Myocyte (in vitro differentiated cells): ENCODE measurements around the gene NME5. TPM values are rescaled to one million over a fixed set of nuclear protein-coding genes. Genes with fewer than 3 reads are reported as not detected.
A peak's percentile ranks its signal among the peaks of the same experiment; 100 is the strongest.
"Not testable (repeated sequence)": the region's sequence is repeated elsewhere in the genome, so short reads cannot be mapped to it uniquely, and the experiment has no call there.

Source experiments
- DNase-seq: peaks from one replicate; pipeline ENCODE4 v3.0.0-alpha.2; 2012; ENCODE audit warnings: low read depth
- total RNA-seq: library from RNA; depleted of rRNA; stranded (reverse); fragments of >200 nt; gene quantifications from 2 replicates; pipeline ENCODE4 v1.2.3, GENCODE V29; 2014

NME5 gene
- total RNA-seq, 1 donor from 2014 or later: 0.16 TPM

DNA sequence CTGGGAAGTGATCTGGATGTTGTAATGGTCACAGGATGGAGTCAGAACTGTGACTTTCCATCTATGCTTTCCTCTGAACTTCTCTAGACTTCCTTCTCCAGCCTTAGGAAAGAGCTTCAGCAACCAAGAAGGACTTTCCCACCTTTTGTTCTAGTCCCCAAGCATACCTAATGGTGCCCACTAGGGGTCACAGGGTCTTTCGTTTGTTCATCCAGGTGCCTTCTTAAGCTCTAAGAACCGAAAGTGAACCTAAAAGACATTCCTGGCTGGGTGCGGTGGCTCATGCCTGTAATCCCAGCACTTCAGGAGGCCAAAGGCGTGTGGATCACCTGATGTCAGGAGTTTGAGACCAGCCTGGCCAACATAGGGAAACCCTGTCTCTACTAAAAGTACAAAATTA lies 57.2 kb downstream of the NME5 start:
- DNase-seq: no peak

DNA sequence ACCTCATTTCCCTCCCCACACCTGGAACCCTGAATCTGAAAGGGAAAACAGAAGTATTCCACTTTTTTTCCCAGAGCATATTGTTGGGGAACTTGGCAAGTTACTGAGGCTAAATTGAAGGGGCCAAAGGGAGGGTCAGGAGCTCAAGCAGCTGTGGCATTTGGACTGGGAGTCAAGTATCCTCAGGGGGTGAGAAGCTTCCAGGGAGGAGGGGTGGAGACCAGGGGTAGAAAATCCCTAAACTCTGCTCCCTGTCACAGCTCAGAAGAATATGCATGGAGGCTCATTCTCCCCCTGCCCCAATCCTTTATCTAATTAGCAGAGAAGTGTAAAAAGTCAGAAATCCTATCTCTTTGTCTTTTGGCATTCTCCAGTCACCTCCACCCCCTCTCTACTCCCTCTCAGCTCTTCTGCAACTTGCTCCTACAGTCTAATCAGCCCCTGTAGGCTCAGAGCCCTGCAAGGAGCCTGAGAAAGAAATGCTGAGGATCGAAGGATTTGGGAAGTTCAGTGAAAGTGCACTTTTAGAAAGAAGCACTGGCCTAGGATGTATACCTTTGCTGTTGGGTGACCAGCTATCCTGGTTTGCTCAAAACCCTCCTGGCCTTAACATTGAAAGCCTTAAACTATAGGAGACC lies 61.1 kb downstream of the NME5 start:
- DNase-seq: no peak

DNA sequence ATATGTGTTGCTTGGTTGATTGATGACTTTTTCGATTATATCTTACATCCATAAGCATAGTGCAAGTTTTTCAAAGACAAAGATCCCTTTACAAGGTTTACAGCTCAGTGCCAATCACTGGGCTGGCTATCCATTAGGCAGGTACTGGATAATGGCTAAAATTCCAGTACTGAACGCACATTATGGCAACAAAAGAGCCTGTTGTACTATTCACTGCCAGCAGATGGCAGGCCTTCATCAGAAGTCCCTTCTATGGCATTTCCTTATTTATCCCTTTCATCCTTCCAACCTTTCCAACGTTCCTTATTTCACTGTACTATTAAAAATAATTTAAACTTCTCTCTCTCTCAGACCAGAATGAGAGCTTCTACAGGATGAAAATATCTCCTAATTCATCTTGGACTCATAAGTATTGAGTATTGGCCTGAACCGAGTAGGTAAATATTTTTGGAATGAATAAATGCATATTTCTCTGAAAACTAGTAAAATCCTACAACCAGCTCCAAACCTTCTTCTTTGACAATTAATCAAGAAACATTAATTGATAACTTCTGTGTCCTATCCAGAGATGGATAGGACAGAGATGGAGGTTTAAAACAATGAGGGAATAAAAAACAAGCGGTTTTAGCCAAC lies 62.0 kb downstream of the NME5 start:
- DNase-seq: peak; percentile 67

DNA sequence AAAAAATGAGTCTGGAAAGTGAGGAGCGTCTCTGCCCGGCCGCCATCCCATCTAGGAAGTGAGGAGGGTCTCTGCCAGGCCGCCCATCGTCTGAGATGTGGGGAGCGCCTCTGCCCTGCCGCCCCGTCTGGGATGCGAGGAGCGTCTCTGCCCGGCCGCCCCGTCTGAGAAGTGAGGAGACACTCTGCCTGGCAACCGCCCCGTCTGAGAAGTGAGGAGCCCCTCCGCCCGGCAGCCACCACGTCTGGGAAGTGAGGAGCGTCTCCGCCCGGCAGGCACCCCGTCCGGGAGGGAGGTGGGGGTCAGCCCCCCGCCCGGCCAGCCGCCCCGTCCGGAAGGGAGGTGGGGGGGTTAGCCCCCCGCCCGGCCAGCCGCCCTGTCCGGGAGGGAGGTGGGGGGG lies 69.2 kb downstream of the NME5 start:
- not testable (repeated sequence) for DNase-seq

DNA sequence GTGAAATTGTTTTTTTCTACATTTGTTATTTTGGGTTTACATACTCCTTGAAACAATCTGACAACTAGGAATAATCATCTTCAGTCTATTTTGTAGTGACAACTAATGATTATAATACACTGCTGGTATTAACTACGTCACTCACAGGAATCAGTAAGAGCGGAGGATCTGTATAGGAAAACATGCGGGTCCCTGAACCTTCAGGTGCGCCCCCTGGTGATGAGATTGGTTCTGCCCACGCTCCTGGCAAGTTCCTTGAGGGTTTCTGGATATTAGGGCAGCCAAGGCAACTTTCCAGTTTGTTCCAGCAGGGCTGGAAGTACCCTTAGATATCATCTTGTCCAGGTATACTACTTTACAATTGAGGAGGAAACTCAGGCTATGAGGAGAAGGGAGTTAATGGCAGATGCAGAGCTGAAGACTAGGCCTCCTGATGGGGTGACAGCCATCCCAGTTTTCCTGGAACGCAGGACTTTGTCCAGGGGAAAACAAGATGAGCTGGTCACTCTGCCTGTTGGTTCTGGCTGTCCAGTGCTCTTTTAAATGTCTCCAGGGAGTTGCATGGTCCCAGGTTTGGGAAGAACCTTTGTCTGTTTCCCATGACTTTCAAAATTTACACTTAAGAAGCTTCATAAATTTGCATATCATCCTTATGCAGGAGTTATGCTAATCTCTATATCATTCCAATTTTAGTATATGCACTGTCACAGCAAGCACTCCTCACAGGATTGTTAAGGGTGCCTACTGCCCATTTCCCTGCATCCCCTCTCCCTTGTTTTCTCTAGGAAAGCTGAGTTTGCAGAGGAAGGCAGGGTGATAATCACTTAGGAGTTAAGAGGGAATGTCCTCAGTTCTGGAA lies 70.3 kb downstream of the NME5 start:
- peak; percentile 80 for DNase-seq

DNA sequence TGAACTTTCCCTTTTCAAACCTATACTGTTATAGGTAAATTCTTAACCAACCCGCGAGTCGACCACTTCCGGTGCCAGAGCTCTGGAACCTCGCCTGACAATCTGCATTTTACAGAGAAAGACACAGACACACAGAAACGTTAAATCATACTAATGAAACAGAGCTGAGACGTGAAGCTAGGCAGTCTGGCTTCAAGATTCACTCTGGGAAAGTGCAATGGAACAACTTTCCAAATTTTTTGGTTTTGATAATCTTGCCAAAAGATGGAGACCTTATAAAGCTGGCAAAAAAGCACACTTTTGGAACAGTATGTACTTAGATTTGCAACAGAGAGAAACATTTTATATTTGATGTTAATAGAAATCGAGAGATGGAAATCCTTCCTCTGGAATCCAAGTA lies 71.3 kb downstream of the NME5 start:
- DNase-seq: no peak

Other genes with a start within 250 kb of the NME5 start
- gene PKD2L2, start 250.0 kb downstream of the NME5 start, total RNA-seq: not detected in 2 replicates
- gene FAM13B, start 106.3 kb downstream of the NME5 start, total RNA-seq: 14.0 and 20.6 TPM in 2 replicates
- not detected in 2 replicates for gene WNT8A, start 55.4 kb downstream of the NME5 start, total RNA-seq
- 37.8 and 38.1 TPM in 2 replicates for gene BRD8, start 39.2 kb upstream of the NME5 start, total RNA-seq
- 1.6 and 2.8 TPM in 2 replicates for gene KIF20A, start 39.7 kb upstream of the NME5 start, total RNA-seq
- 31.6 and 33.2 TPM in 2 replicates for gene CDC23, start 73.9 kb upstream of the NME5 start, total RNA-seq
- gene GFRA3, start 135.2 kb upstream of the NME5 start, total RNA-seq: not detected in 2 replicates
- gene CDC25C, start 192.4 kb upstream of the NME5 start, total RNA-seq: 0.05 and 0.16 TPM in 2 replicates
- gene FAM53C, start 198.8 kb upstream of the NME5 start, total RNA-seq: 35.2 and 38.7 TPM in 2 replicates
- gene KDM3B, start 213.3 kb upstream of the NME5 start, total RNA-seq: 33.3 and 41.4 TPM in 2 replicates